WTC11 (cell line): Measurements from ENCODE around the gene DISP2. TPM values are rescaled to one million over a fixed set of nuclear protein-coding genes. Genes with fewer than 3 reads are reported as not detected.

ENCODE experiments used
- ATAC-seq: fragments of 200-7000 bp; cut with Tn5 transposase; 2 replicates; pipeline ENCODE4 v1.10.0; 2021; ENCODE audit warnings: mild to moderate bottlenecking, moderate library complexity
- CTCF ChIA-PET: fragments of 300-600 bp; sonication (Branson Sonifier 250); formaldehyde crosslinking; loops from one replicate; lab custom pipeline; 2021; ENCODE audit warnings: antibody characterized with exemption; lab: Charles Lee
- POLR2A ChIA-PET: fragments of 350-600 bp; sonication (Branson Sonifier 250); formaldehyde crosslinking; loops from one replicate; lab custom pipeline; 2021; ENCODE audit warnings: antibody characterized with exemption; lab: Charles Lee
- DNase-seq: peaks from one replicate; pipeline ENCODE4 v3.0.0; 2021; ENCODE audit warnings: low spot score
- H3K27ac Mint-ChIP-seq: 2 replicates; pipeline ENCODE4 v1.8.0; 2021; ENCODE audit warnings: mixed read lengths
- H3K27me3 Mint-ChIP-seq: 2 replicates; pipeline ENCODE4 v1.8.0; 2021; ENCODE audit warnings: low read depth, mild to moderate bottlenecking, moderate library complexity, mixed read lengths
- H3K36me3 Mint-ChIP-seq: 2 replicates; pipeline ENCODE4 v1.8.0; 2021; ENCODE audit warnings: mixed read lengths
- H3K4me1 Mint-ChIP-seq: 2 replicates; pipeline ENCODE4 v1.8.0; 2022; ENCODE audit warnings: mixed read lengths
- H3K4me3 Mint-ChIP-seq: 2 replicates; pipeline ENCODE4 v1.8.0; 2021; ENCODE audit warnings: mild to moderate bottlenecking, moderate library complexity, mixed read lengths
- H3K9me3 Mint-ChIP-seq: 2 replicates; pipeline ENCODE4 v1.8.0; 2021; ENCODE audit warnings: mixed read lengths
- ATF1 ChIP-seq: sonication (generic); formaldehyde crosslinking; IDR thresholded peaks from 2 replicates; pipeline ENCODE4 v1.8.1; 2023; ENCODE audit warnings: mild to moderate bottlenecking, moderate library complexity, missing genetic modification reagents
- CBFB ChIP-seq: sonication (generic); formaldehyde crosslinking; IDR thresholded peaks from 2 replicates; pipeline ENCODE4 v1.8.1; 2022; ENCODE audit warnings: mild to moderate bottlenecking, low read depth, missing genetic modification reagents
- CREB1 ChIP-seq: sonication (generic); formaldehyde crosslinking; IDR thresholded peaks from 2 replicates; pipeline ENCODE4 v1.8.0; 2023; ENCODE audit warnings: mild to moderate bottlenecking, missing genetic modification reagents
- EMX1 ChIP-seq: fragments of 250-450 bp; sonication (Bioruptor Pico); IDR thresholded peaks from 2 replicates; pipeline ENCODE4 v1.8.0; 2021; ENCODE audit warnings: mild to moderate bottlenecking
- FOXP1 ChIP-seq: sonication (generic); formaldehyde crosslinking; IDR thresholded peaks from 2 replicates; pipeline ENCODE4 v1.8.0; 2022; ENCODE audit warnings: missing genetic modification reagents, mild to moderate bottlenecking, moderate library complexity, borderline replicate concordance
- MYBL2 ChIP-seq: sonication (generic); formaldehyde crosslinking; IDR thresholded peaks from 2 replicates; pipeline ENCODE4 v1.8.1; 2023; ENCODE audit warnings: mild to moderate bottlenecking, moderate library complexity, missing genetic modification reagents
- NFATC4 ChIP-seq: fragments of 250-450 bp; sonication (Bioruptor Pico); IDR thresholded peaks from 2 replicates; pipeline ENCODE4 v1.9.0; 2021; ENCODE audit warnings: mild to moderate bottlenecking
- NFE2L1 ChIP-seq: sonication (generic); formaldehyde crosslinking; IDR thresholded peaks from 2 replicates; pipeline ENCODE4 v1.8.1; 2023; ENCODE audit warnings: missing genetic modification reagents
- NR1H2 ChIP-seq: sonication (generic); formaldehyde crosslinking; IDR thresholded peaks from 2 replicates; pipeline ENCODE4 v1.9.0; 2021; ENCODE audit warnings: mild to moderate bottlenecking, moderate library complexity, missing genetic modification reagents
- NR2C2 ChIP-seq: sonication (generic); formaldehyde crosslinking; IDR thresholded peaks from 2 replicates; pipeline ENCODE4 v1.8.0; 2022; ENCODE audit warnings: mild to moderate bottlenecking, missing genetic modification reagents
- SMAD4 ChIP-seq: sonication (generic); formaldehyde crosslinking; IDR thresholded peaks from 2 replicates; pipeline ENCODE4 v1.8.0; 2022; ENCODE audit warnings: mild to moderate bottlenecking, missing genetic modification reagents
- TCF7 ChIP-seq: sonication (generic); formaldehyde crosslinking; IDR thresholded peaks from 2 replicates; pipeline ENCODE4 v1.8.0; 2022; ENCODE audit warnings: mild to moderate bottlenecking, low read depth, missing genetic modification reagents, moderate library complexity
- TEAD1 ChIP-seq: sonication (generic); formaldehyde crosslinking; IDR thresholded peaks from 2 replicates; pipeline ENCODE4 v1.8.0; 2022; ENCODE audit warnings: mild to moderate bottlenecking, missing genetic modification reagents
- TP53 ChIP-seq: sonication (generic); formaldehyde crosslinking; IDR thresholded peaks from 2 replicates; pipeline ENCODE4 v1.8.1; 2023; ENCODE audit warnings: mild to moderate bottlenecking, missing genetic modification reagents
- ZBTB21 ChIP-seq: sonication (generic); formaldehyde crosslinking; IDR thresholded peaks from 2 replicates; pipeline ENCODE4 v1.8.1; 2023; ENCODE audit warnings: mild to moderate bottlenecking, missing genetic modification reagents, borderline replicate concordance
- ZNF263 ChIP-seq: sonication (generic); formaldehyde crosslinking; IDR thresholded peaks from 2 replicates; pipeline ENCODE4 v1.8.1; 2022; ENCODE audit warnings: low read depth, mild to moderate bottlenecking, moderate library complexity, missing genetic modification reagents
- ZNF396 ChIP-seq: fragments of 250-450 bp; sonication (Bioruptor Pico); IDR thresholded peaks from 2 replicates; pipeline ENCODE4 v1.8.0; 2021; ENCODE audit warnings: mild to moderate bottlenecking, moderate library complexity, borderline replicate concordance
- total RNA-seq: library from RNA; stranded (reverse); gene quantifications from 3 replicates; pipeline ENCODE4 v1.2.3, GENCODE V29; 2021
- TF ChIP-seq, protein P1 (sequence below): sonication (generic); formaldehyde crosslinking; IDR thresholded peaks from 2 replicates; pipeline ENCODE4 v1.8.1; 2023; ENCODE audit warnings: mild to moderate bottlenecking, missing genetic modification reagents
- TF ChIP-seq, protein P2 (sequence below): sonication (generic); formaldehyde crosslinking; IDR thresholded peaks from 2 replicates; pipeline ENCODE4 v1.8.0; 2022; ENCODE audit warnings: mild to moderate bottlenecking, missing genetic modification reagents
- TF ChIP-seq, protein P3 (sequence below): sonication (generic); formaldehyde crosslinking; IDR thresholded peaks from 2 replicates; pipeline ENCODE4 v1.8.1; 2023; ENCODE audit warnings: mild to moderate bottlenecking, missing genetic modification reagents, moderate library complexity
- TF ChIP-seq, protein P4 (sequence below): sonication (generic); formaldehyde crosslinking; IDR thresholded peaks from 2 replicates; pipeline ENCODE4 v1.8.1; 2022; ENCODE audit warnings: low read depth, missing genetic modification reagents, borderline replicate concordance
- TF ChIP-seq, protein P5 (sequence below): sonication (generic); formaldehyde crosslinking; IDR thresholded peaks from 2 replicates; pipeline ENCODE4 v1.8.1; 2022; ENCODE audit warnings: mild to moderate bottlenecking, missing genetic modification reagents, moderate library complexity, borderline replicate concordance
- TF ChIP-seq, protein P6 (sequence below): sonication (generic); formaldehyde crosslinking; IDR thresholded peaks from 2 replicates; pipeline ENCODE4 v1.8.0; 2022; ENCODE audit warnings: mild to moderate bottlenecking, missing genetic modification reagents

DISP2 gene
- total RNA-seq, 1 experiment from 2014 or later, result 3.5 TPM

DNA sequence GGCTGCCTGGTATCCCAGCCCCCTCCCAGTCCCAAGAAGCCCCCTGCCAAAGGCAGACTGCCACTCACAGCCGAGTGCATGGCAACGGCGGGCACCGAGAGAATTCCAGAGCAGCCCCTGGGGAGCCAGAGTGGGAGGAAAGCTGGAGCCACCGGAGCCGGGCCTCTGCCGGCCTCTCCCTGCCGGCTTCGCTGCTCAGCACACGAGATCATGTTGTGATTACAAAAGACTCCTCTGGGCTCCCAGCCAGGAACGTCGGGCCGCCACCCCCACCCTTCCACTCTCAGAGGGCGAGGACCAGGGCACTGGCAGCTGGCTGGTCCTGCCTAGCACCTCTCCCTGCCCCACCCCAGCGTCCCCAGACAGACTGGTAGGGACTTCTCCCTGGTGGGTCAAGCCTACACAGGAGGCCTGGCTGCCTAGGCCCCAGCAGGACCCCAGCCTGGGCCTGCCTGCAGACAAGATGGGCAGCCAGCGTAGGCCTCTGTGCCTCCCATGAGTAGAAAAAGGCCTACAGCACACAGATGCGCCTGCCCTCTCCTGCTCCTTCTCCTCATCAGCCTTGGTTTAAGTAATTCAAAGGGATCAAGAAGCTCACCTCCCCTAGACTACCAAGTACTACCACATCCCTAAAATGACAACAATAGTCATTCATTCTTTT lies 17.1 kb upstream of the DISP2 start, which contains the start of gene CCDC9B (continued):
- TF ChIP-seq, protein P1, sequence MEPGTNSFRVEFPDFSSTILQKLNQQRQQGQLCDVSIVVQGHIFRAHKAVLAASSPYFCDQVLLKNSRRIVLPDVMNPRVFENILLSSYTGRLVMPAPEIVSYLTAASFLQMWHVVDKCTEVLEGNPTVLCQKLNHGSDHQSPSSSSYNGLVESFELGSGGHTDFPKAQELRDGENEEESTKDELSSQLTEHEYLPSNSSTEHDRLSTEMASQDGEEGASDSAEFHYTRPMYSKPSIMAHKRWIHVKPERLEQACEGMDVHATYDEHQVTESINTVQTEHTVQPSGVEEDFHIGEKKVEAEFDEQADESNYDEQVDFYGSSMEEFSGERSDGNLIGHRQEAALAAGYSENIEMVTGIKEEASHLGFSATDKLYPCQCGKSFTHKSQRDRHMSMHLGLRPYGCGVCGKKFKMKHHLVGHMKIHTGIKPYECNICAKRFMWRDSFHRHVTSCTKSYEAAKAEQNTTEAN (CRISPR knock-in tag), result no peak
- TF ChIP-seq CBFB (CRISPR knock-in tag), result no peak
- TF ChIP-seq EMX1 (CRISPR knock-in tag), result no peak
- TF ChIP-seq, protein P2, sequence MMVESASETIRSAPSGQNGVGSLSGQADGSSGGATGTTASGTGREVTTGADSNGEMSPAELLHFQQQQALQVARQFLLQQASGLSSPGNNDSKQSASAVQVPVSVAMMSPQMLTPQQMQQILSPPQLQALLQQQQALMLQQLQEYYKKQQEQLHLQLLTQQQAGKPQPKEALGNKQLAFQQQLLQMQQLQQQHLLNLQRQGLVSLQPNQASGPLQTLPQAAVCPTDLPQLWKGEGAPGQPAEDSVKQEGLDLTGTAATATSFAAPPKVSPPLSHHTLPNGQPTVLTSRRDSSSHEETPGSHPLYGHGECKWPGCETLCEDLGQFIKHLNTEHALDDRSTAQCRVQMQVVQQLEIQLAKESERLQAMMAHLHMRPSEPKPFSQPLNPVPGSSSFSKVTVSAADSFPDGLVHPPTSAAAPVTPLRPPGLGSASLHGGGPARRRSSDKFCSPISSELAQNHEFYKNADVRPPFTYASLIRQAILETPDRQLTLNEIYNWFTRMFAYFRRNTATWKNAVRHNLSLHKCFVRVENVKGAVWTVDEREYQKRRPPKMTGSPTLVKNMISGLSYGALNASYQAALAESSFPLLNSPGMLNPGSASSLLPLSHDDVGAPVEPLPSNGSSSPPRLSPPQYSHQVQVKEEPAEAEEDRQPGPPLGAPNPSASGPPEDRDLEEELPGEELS (CRISPR knock-in tag), result no peak
- TF ChIP-seq NFATC4 (CRISPR knock-in tag), result no peak
- TF ChIP-seq, protein P3, sequence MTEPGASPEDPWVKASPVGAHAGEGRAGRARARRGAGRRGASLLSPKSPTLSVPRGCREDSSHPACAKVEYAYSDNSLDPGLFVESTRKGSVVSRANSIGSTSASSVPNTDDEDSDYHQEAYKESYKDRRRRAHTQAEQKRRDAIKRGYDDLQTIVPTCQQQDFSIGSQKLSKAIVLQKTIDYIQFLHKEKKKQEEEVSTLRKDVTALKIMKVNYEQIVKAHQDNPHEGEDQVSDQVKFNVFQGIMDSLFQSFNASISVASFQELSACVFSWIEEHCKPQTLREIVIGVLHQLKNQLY (CRISPR knock-in tag), result no peak

DNA sequence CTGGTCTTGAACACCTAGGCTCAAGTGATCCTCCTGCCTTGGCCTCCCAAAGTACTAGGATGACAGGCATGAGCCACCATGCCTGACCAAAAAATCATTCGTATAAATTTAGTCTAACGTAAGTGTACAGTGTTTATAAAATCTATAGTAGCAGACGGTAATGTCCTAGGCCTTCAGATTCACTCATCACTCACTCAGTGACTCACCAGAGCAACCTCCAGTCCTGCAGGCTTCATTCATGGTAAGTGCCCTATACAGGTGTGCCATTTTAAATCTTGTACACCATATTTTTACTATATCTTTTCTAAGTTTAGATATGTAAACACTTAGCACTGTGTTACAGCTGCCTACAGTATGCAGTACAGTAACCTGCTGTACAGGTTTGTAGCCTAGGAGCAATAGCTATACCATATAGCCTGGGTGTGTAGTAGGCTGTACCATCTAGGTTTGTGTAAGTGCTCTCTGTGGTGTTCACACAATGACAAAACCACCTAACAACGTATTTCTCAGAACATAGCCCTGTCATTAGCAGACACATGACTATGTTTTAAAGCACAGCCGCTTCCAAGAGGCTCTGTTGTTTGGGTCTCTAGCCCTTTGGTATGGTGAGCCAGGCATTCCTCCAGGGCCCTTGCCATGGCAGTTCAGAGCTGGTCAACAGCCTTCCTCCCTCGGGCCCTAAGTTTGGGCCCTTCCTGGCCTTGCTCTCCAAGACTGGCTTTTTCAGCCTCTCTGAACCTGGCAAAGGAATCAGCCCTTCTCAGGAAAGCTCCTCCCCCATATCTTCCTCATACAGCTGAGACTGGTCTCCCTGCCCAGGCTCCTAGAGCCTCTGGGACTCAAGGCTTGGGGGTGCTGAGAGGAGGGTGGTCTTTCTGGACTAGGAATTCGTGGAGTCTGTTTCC lies 15.4 kb upstream of the DISP2 start:
- no peak for DNase-seq
- Mint-ChIP-seq H3K4me3 (no peak overlapping the region), H3K9me3 (no peaks in the 10 kb centered on the region), H3K27me3 (peaks cover 3% of the 10 kb centered on the region; the same call in 1 of the 2 replicates), H3K36me3 (no peaks in the 10 kb centered on the region), H3K27ac (no peak overlapping the region), H3K4me1 (peaks cover 26% of the 10 kb centered on the region)
- TF ChIP-seq FOXP1 (no peak), CREB1 (CRISPR knock-in tag) (no peak), MYBL2 (CRISPR knock-in tag) (no peak), NR1H2 (CRISPR knock-in tag) (no peak), ZNF396 (CRISPR knock-in tag) (no peak), ZNF263 (no peak), SMAD4 (CRISPR knock-in tag) (no peak), TCF7 (no peak), NFE2L1 (CRISPR knock-in tag) (no peak), TEAD1 (no peak), ATF1 (CRISPR knock-in tag) (no peak), TP53 (CRISPR knock-in tag) (no peak), NR2C2 (CRISPR knock-in tag) (no peak), ZBTB21 (CRISPR knock-in tag) (no peak)
- TF ChIP-seq, protein P4, sequence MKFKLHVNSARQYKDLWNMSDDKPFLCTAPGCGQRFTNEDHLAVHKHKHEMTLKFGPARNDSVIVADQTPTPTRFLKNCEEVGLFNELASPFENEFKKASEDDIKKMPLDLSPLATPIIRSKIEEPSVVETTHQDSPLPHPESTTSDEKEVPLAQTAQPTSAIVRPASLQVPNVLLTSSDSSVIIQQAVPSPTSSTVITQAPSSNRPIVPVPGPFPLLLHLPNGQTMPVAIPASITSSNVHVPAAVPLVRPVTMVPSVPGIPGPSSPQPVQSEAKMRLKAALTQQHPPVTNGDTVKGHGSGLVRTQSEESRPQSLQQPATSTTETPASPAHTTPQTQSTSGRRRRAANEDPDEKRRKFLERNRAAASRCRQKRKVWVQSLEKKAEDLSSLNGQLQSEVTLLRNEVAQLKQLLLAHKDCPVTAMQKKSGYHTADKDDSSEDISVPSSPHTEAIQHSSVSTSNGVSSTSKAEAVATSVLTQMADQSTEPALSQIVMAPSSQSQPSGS (CRISPR knock-in tag), result no peak
- TF ChIP-seq, protein P5, sequence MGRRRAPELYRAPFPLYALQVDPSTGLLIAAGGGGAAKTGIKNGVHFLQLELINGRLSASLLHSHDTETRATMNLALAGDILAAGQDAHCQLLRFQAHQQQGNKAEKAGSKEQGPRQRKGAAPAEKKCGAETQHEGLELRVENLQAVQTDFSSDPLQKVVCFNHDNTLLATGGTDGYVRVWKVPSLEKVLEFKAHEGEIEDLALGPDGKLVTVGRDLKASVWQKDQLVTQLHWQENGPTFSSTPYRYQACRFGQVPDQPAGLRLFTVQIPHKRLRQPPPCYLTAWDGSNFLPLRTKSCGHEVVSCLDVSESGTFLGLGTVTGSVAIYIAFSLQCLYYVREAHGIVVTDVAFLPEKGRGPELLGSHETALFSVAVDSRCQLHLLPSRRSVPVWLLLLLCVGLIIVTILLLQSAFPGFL (CRISPR knock-in tag), result no peak
- TF ChIP-seq, protein P6, sequence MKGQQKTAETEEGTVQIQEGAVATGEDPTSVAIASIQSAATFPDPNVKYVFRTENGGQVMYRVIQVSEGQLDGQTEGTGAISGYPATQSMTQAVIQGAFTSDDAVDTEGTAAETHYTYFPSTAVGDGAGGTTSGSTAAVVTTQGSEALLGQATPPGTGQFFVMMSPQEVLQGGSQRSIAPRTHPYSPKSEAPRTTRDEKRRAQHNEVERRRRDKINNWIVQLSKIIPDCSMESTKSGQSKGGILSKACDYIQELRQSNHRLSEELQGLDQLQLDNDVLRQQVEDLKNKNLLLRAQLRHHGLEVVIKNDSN (CRISPR knock-in tag), result no peak
- ATAC-seq, result no peak
- CTCF ChIA-PET, result interaction anchor here (0.7 to 9.6 kb wide), 10 partner anchors 13 to 80 kb away, joined by 4 to 234 read pairs (median 40); partner anchors contain the start of genes DISP2, IVD and KNSTRN
- POLR2A ChIA-PET, result interaction anchor here (0.6 to 0.8 kb wide), 2 partner anchors 20 to 54 kb away, joined by 3 to 7 read pairs; no protein-coding TSS in a partner anchor
